GM23338 (cell line): ENCODE measurements around the gene FGF16. TPM values are rescaled to one million over a fixed set of nuclear protein-coding genes. Genes with fewer than 3 reads are reported as not detected.

Experiments
- ATAC-seq: fragments of 200-7000 bp; cut with Tn5 transposase; 3 replicates; pipeline ENCODE4 v1.9.1; 2020
- DNase-seq: peaks from one replicate; pipeline ENCODE4 v3.0.0-alpha.2; 2015; ENCODE audit warnings: low spot score
- H2AFZ ChIP-seq: fragments of 200-600 bp; sonication (generic); 2 replicates; pipeline ENCODE4 v1.8.0; 2016; ENCODE audit warnings: antibody characterized with exemption, mild to moderate bottlenecking, moderate library complexity
- H3F3A ChIP-seq: fragments of 200-600 bp; sonication (generic); replicated peaks from 2 replicates; pipeline ENCODE4 v1.8.0; 2017; ENCODE audit warnings: antibody characterized with exemption, mixed run types, low read depth
- H3K27ac ChIP-seq: fragments of 200-600 bp; sonication (generic); 2 replicates; pipeline ENCODE4 v1.6.1; 2016; ENCODE audit warnings: low read depth
- H3K27me3 ChIP-seq: fragments of 200-600 bp; sonication (generic); 2 replicates; pipeline ENCODE4 v1.8.0; 2016; ENCODE audit warnings: mild to moderate bottlenecking, mixed run types, moderate library complexity; ENCODE audit not compliant: insufficient read depth
- H3K36me3 ChIP-seq: fragments of 200-600 bp; sonication (generic); 2 replicates; pipeline ENCODE4 v1.8.0; 2016; ENCODE audit warnings: mild to moderate bottlenecking; ENCODE audit not compliant: insufficient read depth
- H3K4me1 ChIP-seq: fragments of 200-600 bp; sonication (generic); 2 replicates; pipeline ENCODE4 v1.8.0; 2016; ENCODE audit warnings: mild to moderate bottlenecking, moderate library complexity; ENCODE audit not compliant: insufficient read depth
- H3K4me2 ChIP-seq: fragments of 200-600 bp; sonication (generic); 2 replicates; pipeline ENCODE4 v1.7.1; 2017; ENCODE audit warnings: mixed run types
- H3K4me3 ChIP-seq: fragments of 200-600 bp; sonication (generic); 2 replicates; pipeline ENCODE4 v1.6.1; 2016; ENCODE audit warnings: mixed run types
- H3K79me2 ChIP-seq: fragments of 200-600 bp; sonication (generic); replicated peaks from 2 replicates; pipeline ENCODE4 v1.8.0; 2017; ENCODE audit warnings: mild to moderate bottlenecking; ENCODE audit not compliant: insufficient read depth
- H3K9me2 ChIP-seq: fragments of 200-600 bp; sonication (generic); 2 replicates; pipeline ENCODE4 v1.8.0; 2017; ENCODE audit not compliant: insufficient read depth
- H4K20me1 ChIP-seq: fragments of 200-600 bp; sonication (generic); replicated peaks from 2 replicates; pipeline ENCODE4 v1.8.0; 2017; ENCODE audit warnings: mild to moderate bottlenecking; ENCODE audit not compliant: insufficient read depth
- H3K27ac Mint-ChIP-seq: 2 replicates; pipeline ENCODE4 v1.8.0; 2020; ENCODE audit warnings: inconsistent platforms, mild to moderate bottlenecking, moderate library complexity, mixed read lengths
- H3K27me3 Mint-ChIP-seq: 3 replicates; pipeline ENCODE4 v1.8.0; 2022; ENCODE audit warnings: low read depth, mild to moderate bottlenecking, moderate library complexity, mixed read lengths, inconsistent platforms; ENCODE audit not compliant: insufficient read depth, poor library complexity
- H3K36me3 Mint-ChIP-seq: 3 replicates; pipeline ENCODE4 v1.8.0; 2021; ENCODE audit warnings: low read depth, mild to moderate bottlenecking, inconsistent platforms, moderate library complexity, mixed read lengths
- H3K4me1 Mint-ChIP-seq: 3 replicates; pipeline ENCODE4 v1.8.0; 2020; ENCODE audit warnings: mild to moderate bottlenecking, inconsistent platforms, mixed read lengths
- H3K4me3 Mint-ChIP-seq: 3 replicates; pipeline ENCODE4 v1.8.0; 2021; ENCODE audit warnings: moderate library complexity, mild to moderate bottlenecking, inconsistent platforms, mixed read lengths
- H3K9me3 Mint-ChIP-seq: 3 replicates; pipeline ENCODE4 v1.8.0; 2020; ENCODE audit warnings: moderate library complexity, mild to moderate bottlenecking, inconsistent platforms, mixed read lengths
- CREB1 ChIP-seq: fragments of 250-450 bp; sonication (Bioruptor Pico); IDR thresholded peaks from 2 replicates; pipeline ENCODE4 v1.5.0; 2020; ENCODE audit warnings: low read depth, mild to moderate bottlenecking, moderate library complexity
- CTCF ChIP-seq, 2 experiments: fragments of 200-600 bp in 1 of 2; sonication (generic) in 1 of 2; conservative IDR thresholded peaks; 2 replicates each; pipeline versions ENCODE4 v1.5.1 to v1.6.1; 2016 to 2017; ENCODE audit warnings: antibody characterized with exemption in 2 of 2, low read depth in 2 of 2, mild to moderate bottlenecking in 2 of 2, moderate library complexity in 1 of 2
- ETS1 ChIP-seq: IDR thresholded peaks from 2 replicates; pipeline ENCODE4 v1.6.1; 2016; ENCODE audit warnings: antibody characterized with exemption
- EZH2 ChIP-seq: fragments of 200-600 bp; sonication (generic); IDR thresholded peaks from one replicate; pipeline ENCODE4 v1.8.0; 2017; ENCODE audit warnings: antibody characterized with exemption, mild to moderate bottlenecking, low read depth; ENCODE audit not compliant: unreplicated experiment
- EZH2phosphoT487 ChIP-seq: fragments of 200-600 bp; sonication (generic); IDR thresholded peaks from one replicate; pipeline ENCODE4 v1.8.1; 2018; ENCODE audit warnings: antibody characterized with exemption; ENCODE audit not compliant: unreplicated experiment
- JUNB ChIP-seq: IDR thresholded peaks from one replicate; pipeline ENCODE4 v1.6.1; 2016; ENCODE audit warnings: antibody characterized with exemption; ENCODE audit not compliant: unreplicated experiment
- NANOG ChIP-seq: IDR thresholded peaks from 2 replicates; pipeline ENCODE4 v1.6.1; 2016; ENCODE audit warnings: antibody characterized with exemption, borderline replicate concordance
- POLR2AphosphoS5 ChIP-seq: IDR thresholded peaks from 2 replicates; pipeline ENCODE4 v1.6.1; 2016; ENCODE audit warnings: antibody characterized with exemption, low read depth
- REST ChIP-seq: IDR thresholded peaks from one replicate; pipeline ENCODE4 v1.6.1; 2018; ENCODE audit warnings: antibody characterized with exemption; ENCODE audit not compliant: unreplicated experiment
- STAT1 ChIP-seq: IDR thresholded peaks from one replicate; pipeline ENCODE4 v1.6.1; 2016; ENCODE audit warnings: antibody characterized with exemption; ENCODE audit not compliant: unreplicated experiment
- ZNF114 ChIP-seq: fragments of 250-450 bp; sonication (Bioruptor Pico); IDR thresholded peaks from 2 replicates; pipeline ENCODE4 v1.5.0; 2020; ENCODE audit warnings: mild to moderate bottlenecking, moderate library complexity
- ZNF331 ChIP-seq: fragments of 250-450 bp; sonication (Bioruptor Pico); IDR thresholded peaks from 2 replicates; pipeline ENCODE4 v1.5.0; 2020; ENCODE audit warnings: low read depth, mild to moderate bottlenecking, moderate library complexity
- ZNF462 ChIP-seq: fragments of 250-450 bp; sonication (Bioruptor Pico); IDR thresholded peaks from 2 replicates; pipeline ENCODE4 v1.5.0; 2020; ENCODE audit warnings: mild to moderate bottlenecking, moderate library complexity
- polyA plus RNA-seq: library from polyadenylated mRNA; unstranded; fragments of >200 nt; fragmentation: Nextera tagmentation; extraction: Ambion mirVana; gene quantifications from 2 replicates; pipeline ENCODE4 v1.2.1, GENCODE V29; 2016
- total RNA-seq: library from RNA; depleted of rRNA; stranded (reverse); fragments of >200 nt; shearing (Covaris generic); gene quantifications from 2 replicates; pipeline ENCODE4 v1.2.3, GENCODE V29; 2014

The FGF16 gene
- total and polyA plus RNA-seq, 2 experiments from 2014 or later, result 1.6 to 2.3 TPM

GRCh38 chrX:77441033-77441432 is 6.2 kb upstream of the FGF16 start:
- no peak for ATAC-seq
- Histone ChIP-seq H3K27me3 (no peaks in the 10 kb centered on the region), H3K9me2 (no peaks in the 10 kb centered on the region), H3K4me3 (no peak overlapping the region), H4K20me1 (no peaks in the 10 kb centered on the region), H3K79me2 (no peaks in the 10 kb centered on the region), H3K4me1 (no peaks in the 10 kb centered on the region; the same call in 1 of the 2 replicates), H2AFZ (no peak overlapping the region), H3K36me3 (no peaks in the 10 kb centered on the region), H3K27ac (no peak overlapping the region), H3F3A (no peaks in the 10 kb centered on the region), H3K4me2 (no peak overlapping the region)
- Mint-ChIP-seq H3K9me3 (no peaks in the 10 kb centered on the region; the same call in 2 of the 3 replicates), H3K36me3 (no peaks in the 10 kb centered on the region), H3K4me3 (no peak overlapping the region), H3K27me3 (peaks cover 6% of the 10 kb centered on the region), H3K4me1 (peaks cover 19% of the 10 kb centered on the region), H3K27ac (no peak overlapping the region)
- TF ChIP-seq NANOG, result no peak
- no peak for TF ChIP-seq ZNF462 (CRISPR knock-in tag)
- TF ChIP-seq ZNF331 (CRISPR knock-in tag), result no peak
- TF ChIP-seq STAT1, result no peak
- no peak for TF ChIP-seq ZNF114
- TF ChIP-seq JUNB, result no peak
- TF ChIP-seq CTCF (conservative IDR thresholded peaks at IDR 0.05; ENCODE audit: low read depth in 2 of 2), result no peak
- TF ChIP-seq ETS1, result no peak
- no peak for TF ChIP-seq EZH2
- TF ChIP-seq CREB1 (CRISPR knock-in tag), result no peak
- TF ChIP-seq REST, result no peak
- no peak for TF ChIP-seq POLR2AphosphoS5
- no peak for TF ChIP-seq EZH2phosphoT487
- DNase-seq, result no peak
